Trophoblast cell (in vitro differentiated cells and primary cell): Measurements from ENCODE around the gene TRIM16.

Experiments
- DNase-seq, 2 donors: peaks; one replicate each; pipeline ENCODE4 v3.0.0-alpha.2; 2016
- H2AFZ ChIP-seq: 2 replicates; pipeline ENCODE4 v1.6.1; 2013; ENCODE audit warnings: low read length, moderate library complexity, mild to moderate bottlenecking; ENCODE audit not compliant: insufficient read depth, poor library complexity
- H2AK5ac ChIP-seq: 2 replicates; pipeline ENCODE4 v1.6.1; 2013; ENCODE audit warnings: mild to moderate bottlenecking, low read length
- H2BK120ac ChIP-seq: 2 replicates; pipeline ENCODE4 v1.6.1; 2013; ENCODE audit warnings: low read length, mild to moderate bottlenecking, moderate library complexity; ENCODE audit not compliant: insufficient read depth, poor library complexity
- H2BK12ac ChIP-seq: 2 replicates; pipeline ENCODE4 v1.6.1; 2013; ENCODE audit warnings: mild to moderate bottlenecking, low read length, moderate library complexity
- H2BK5ac ChIP-seq: 2 replicates; pipeline ENCODE4 v1.6.1; 2013; ENCODE audit warnings: low read length, low read depth, moderate library complexity, mild to moderate bottlenecking; ENCODE audit not compliant: poor library complexity
- H3K14ac ChIP-seq: 2 replicates; pipeline ENCODE4 v1.6.1; 2013; ENCODE audit warnings: mild to moderate bottlenecking, low read length
- H3K18ac ChIP-seq: 2 replicates; pipeline ENCODE4 v1.6.1; 2013; ENCODE audit warnings: mild to moderate bottlenecking, low read length
- H3K23ac ChIP-seq: 2 replicates; pipeline ENCODE4 v1.6.1; 2013; ENCODE audit warnings: low read length
- H3K27ac ChIP-seq: 2 replicates; pipeline ENCODE4 v1.5.1; 2013; ENCODE audit warnings: low read depth, mild to moderate bottlenecking, inconsistent platforms, low read length, moderate library complexity
- H3K27me3 ChIP-seq: 2 replicates; pipeline ENCODE4 v1.6.1; 2013; ENCODE audit warnings: inconsistent platforms, mild to moderate bottlenecking, low read length, moderate library complexity; ENCODE audit not compliant: insufficient read depth
- H3K36me3 ChIP-seq, 2 experiments: 1 replicate in 1 of 2; 2 replicates in 1 of 2; pipeline ENCODE4 v1.6.1; 2013; ENCODE audit warnings: low read length in 2 of 2, mild to moderate bottlenecking in 2 of 2, moderate library complexity in 1 of 2; ENCODE audit not compliant: insufficient read depth in 2 of 2, control insufficient read depth in 1 of 2
- H3K4ac ChIP-seq: 2 replicates; pipeline ENCODE4 v1.6.1; 2013; ENCODE audit warnings: low read depth, mild to moderate bottlenecking, low read length, moderate library complexity
- H3K4me1 ChIP-seq, 2 experiments: 1 replicate in 1 of 2; 2 replicates in 1 of 2; pipeline ENCODE4 v1.6.1; 2013; ENCODE audit warnings: low read length in 2 of 2, mild to moderate bottlenecking in 2 of 2, moderate library complexity in 1 of 2; ENCODE audit not compliant: insufficient read depth in 2 of 2, control insufficient read depth in 1 of 2
- H3K4me2 ChIP-seq: 2 replicates; pipeline ENCODE4 v1.6.1; 2013; ENCODE audit warnings: inconsistent platforms, mild to moderate bottlenecking, low read length, moderate library complexity
- H3K4me3 ChIP-seq: 2 replicates; pipeline ENCODE4 v1.5.1; 2013; ENCODE audit warnings: mild to moderate bottlenecking, low read depth, low read length, inconsistent platforms
- H3K79me1 ChIP-seq: one replicate; pipeline ENCODE4 v1.6.1; 2013; ENCODE audit warnings: low read length
- H3K79me2 ChIP-seq: 2 replicates; pipeline ENCODE4 v1.6.1; 2013; ENCODE audit warnings: low read length, mild to moderate bottlenecking; ENCODE audit not compliant: control insufficient read depth, insufficient read depth, poor library complexity
- H3K9ac ChIP-seq: 2 replicates; pipeline ENCODE4 v1.6.1; 2013; ENCODE audit warnings: mild to moderate bottlenecking, low read length
- H3K9me3 ChIP-seq: 2 replicates; pipeline ENCODE4 v1.6.1; 2013; ENCODE audit warnings: low read depth, mild to moderate bottlenecking, control low read depth, inconsistent platforms, low read length; ENCODE audit not compliant: insufficient read depth
- H4K12ac ChIP-seq: 2 replicates; pipeline ENCODE4 v1.6.1; 2013; ENCODE audit warnings: low read depth, mild to moderate bottlenecking, low read length, moderate library complexity
- H4K8ac ChIP-seq: 2 replicates; pipeline ENCODE4 v1.6.1; 2013; ENCODE audit warnings: low read depth, mild to moderate bottlenecking, low read length, moderate library complexity
- H4K91ac ChIP-seq: one replicate; pipeline ENCODE4 v1.6.1; 2013; ENCODE audit warnings: low read depth, mild to moderate bottlenecking, low read length, moderate library complexity
- WGBS: extraction: QIAGEN DNeasy Blood & Tissue Kit; methylation state at CpG from one replicate; pipeline ENCODE4 v1.1.7; 2013; ENCODE audit warnings: missing lambda C conversion rate; ENCODE audit not compliant: insufficient read length, insufficient coverage; ENCODE audit errors: extremely low coverage; 5-methylcytosine and 5-hydroxymethylcytosine counted together

The TRIM16 gene

DNA sequence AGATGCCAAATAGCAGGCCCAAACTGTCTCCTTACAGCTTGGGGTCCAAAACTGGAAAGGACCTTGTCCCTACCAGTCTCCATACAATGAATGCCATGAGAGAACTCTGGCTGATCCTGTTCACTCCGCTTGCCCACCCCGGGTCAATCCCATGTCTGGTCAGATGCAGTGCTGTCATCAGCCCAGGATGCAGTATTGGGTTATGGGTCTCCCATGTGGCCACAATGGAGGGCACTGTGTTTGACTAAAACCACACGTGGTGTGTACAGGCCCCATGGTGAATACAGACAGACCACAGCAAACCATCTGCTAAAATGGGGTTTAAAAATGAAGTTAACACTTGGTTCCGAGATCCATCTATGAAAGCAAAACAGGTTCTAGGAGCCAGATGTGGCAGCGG is 20.4 kb downstream of the TRIM16 start:
- H4K91ac ChIP-seq, result no peak overlapping the region
- no peak overlapping the region for H4K8ac ChIP-seq
- H3K79me1 ChIP-seq, result peaks cover 2% of the 10 kb centered on the region
- H2BK5ac ChIP-seq, result no peak overlapping the region
- H3K9me3 ChIP-seq, result no peaks in the 10 kb centered on the region
- H3K27me3 ChIP-seq, result no peaks in the 10 kb centered on the region
- H2BK12ac ChIP-seq, result no peak overlapping the region
- peaks cover 4 to 7% of the 10 kb centered on the region in 2 experiments for H3K36me3 ChIP-seq
- no peaks in the 10 kb centered on the region for H3K79me2 ChIP-seq
- H2AFZ ChIP-seq, result no peak overlapping the region
- peaks cover 14% of the 10 kb centered on the region in 2 experiments for H3K4me1 ChIP-seq
- no peak overlapping the region for H2BK120ac ChIP-seq
- no peak overlapping the region for H3K4ac ChIP-seq
- no peak overlapping the region for H3K27ac ChIP-seq
- no peak overlapping the region for H3K23ac ChIP-seq
- DNase-seq, result no peak
- no peak overlapping the region for H3K14ac ChIP-seq
- H2AK5ac ChIP-seq, result no peak overlapping the region
- no peak overlapping the region for H3K4me2 ChIP-seq
- H4K12ac ChIP-seq, result no peak overlapping the region
- no peak overlapping the region for H3K9ac ChIP-seq
- no peak overlapping the region for H3K18ac ChIP-seq
- no peak overlapping the region for H3K4me3 ChIP-seq
- WGBS, result no CpG with 5 or more reads among the region's 5 CpGs

DNA sequence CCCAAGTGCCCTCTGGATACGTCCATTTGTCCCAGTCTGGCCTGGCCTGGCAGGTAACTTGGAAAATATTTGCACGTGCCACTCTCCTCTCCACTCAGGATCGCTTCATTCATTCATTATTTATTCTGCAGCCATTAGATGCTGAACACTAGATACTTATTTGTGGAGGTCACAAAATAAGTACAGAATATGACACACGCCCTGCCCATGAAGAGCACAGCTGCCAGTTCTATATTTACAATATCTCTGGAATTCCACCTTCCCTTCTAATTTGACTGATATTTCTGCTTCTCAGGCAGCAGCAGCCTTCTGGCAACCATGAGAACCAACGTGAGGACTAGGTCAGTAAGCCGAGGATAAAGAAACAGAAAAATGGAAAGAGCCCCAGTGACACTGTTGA is 20.9 kb downstream of the TRIM16 start:
- WGBS, result no CpG with 5 or more reads among the region's 6 CpGs
- H3K9ac ChIP-seq, result no peak overlapping the region
- H3K9me3 ChIP-seq, result no peaks in the 10 kb centered on the region
- H2AK5ac ChIP-seq, result no peak overlapping the region
- H3K4me3 ChIP-seq, result no peak overlapping the region
- H4K8ac ChIP-seq, result no peak overlapping the region
- H3K4me2 ChIP-seq, result no peak overlapping the region
- no peaks in the 10 kb centered on the region for H3K27me3 ChIP-seq
- H3K27ac ChIP-seq, result no peak overlapping the region
- peaks cover 4 to 7% of the 10 kb centered on the region in 2 experiments for H3K36me3 ChIP-seq
- H2BK5ac ChIP-seq, result no peak overlapping the region
- peaks cover 14% of the 10 kb centered on the region in 2 experiments for H3K4me1 ChIP-seq
- no peak overlapping the region for H2BK12ac ChIP-seq
- no peak overlapping the region for H4K91ac ChIP-seq
- no peak overlapping the region for H2BK120ac ChIP-seq
- no peak overlapping the region for H3K14ac ChIP-seq
- no peak overlapping the region for H3K23ac ChIP-seq
- H3K79me2 ChIP-seq, result no peaks in the 10 kb centered on the region
- no peak for DNase-seq
- no peak overlapping the region for H4K12ac ChIP-seq
- H3K79me1 ChIP-seq, result peaks cover 2% of the 10 kb centered on the region
- H3K4ac ChIP-seq, result no peak overlapping the region
- H3K18ac ChIP-seq, result no peak overlapping the region
- H2AFZ ChIP-seq, result no peak overlapping the region

DNA sequence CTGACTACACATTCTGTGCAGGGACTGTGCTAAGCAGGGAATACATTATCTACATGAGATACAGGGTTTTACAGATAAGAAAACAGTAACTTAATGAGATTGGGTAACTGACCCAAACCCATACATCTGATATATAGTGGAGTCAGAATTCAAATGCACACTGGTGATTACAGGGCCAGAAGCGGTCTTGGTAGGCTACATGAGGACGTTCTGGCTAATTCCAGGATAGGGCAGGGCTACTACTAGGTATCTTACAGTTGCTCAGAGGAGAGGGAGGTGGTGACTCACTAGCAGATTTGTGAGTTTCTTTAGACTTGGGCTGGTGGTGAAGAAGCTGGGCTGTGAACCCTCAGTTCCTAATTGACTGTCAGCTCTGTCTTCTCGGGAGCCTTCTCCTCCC is 21.4 kb downstream of the TRIM16 start:
- Histone ChIP-seq H4K12ac (no peak overlapping the region), H3K27ac (no peak overlapping the region), H3K79me1 (peaks cover 2% of the 10 kb centered on the region), H3K9me3 (no peaks in the 10 kb centered on the region), H3K4me2 (no peak overlapping the region), H3K79me2 (no peaks in the 10 kb centered on the region), H3K9ac (no peak overlapping the region), H2BK5ac (no peak overlapping the region), H4K8ac (no peak overlapping the region), H3K23ac (no peak overlapping the region), H3K36me3 (peaks cover 4 to 5% of the 10 kb centered on the region in 2 experiments), H3K18ac (no peak overlapping the region), H3K27me3 (no peaks in the 10 kb centered on the region), H2BK120ac (no peak overlapping the region), H3K4ac (no peak overlapping the region), H4K91ac (no peak overlapping the region), H3K4me3 (no peak overlapping the region), H3K14ac (no peak overlapping the region), H2AFZ (no peak overlapping the region), H2BK12ac (no peak overlapping the region), H3K4me1 (peaks cover 14% of the 10 kb centered on the region in 2 experiments), H2AK5ac (no peak overlapping the region)
- no CpG with 5 or more reads among the region's 3 CpGs for WGBS
- peak; percentile 28 to 67 for DNase-seq

DNA sequence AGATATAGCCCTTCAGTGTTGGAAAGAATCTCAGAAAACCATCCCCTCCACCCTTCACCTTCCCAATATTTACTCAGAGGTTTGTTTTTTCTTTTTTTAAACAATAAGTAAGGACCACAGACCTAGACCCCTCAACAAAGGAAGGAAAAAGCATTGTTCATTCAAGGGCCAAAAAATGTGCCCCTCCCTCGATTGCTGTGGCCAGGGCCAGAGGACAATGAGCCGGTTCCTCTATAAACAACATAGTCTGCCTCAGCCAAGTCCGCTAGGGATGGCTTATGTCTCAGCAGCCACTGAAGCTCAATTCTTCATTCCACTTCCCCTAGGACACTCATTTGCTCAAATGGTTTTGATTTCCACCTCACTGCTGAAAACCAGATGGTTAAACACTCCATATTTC is 24.0 kb downstream of the TRIM16 start:
- Histone ChIP-seq H3K4me1 (peaks cover 22 to 30% of the 10 kb centered on the region in 2 experiments), H3K36me3 (peaks cover 4 to 5% of the 10 kb centered on the region in 2 experiments), H3K9ac (no peak overlapping the region), H3K27me3 (no peaks in the 10 kb centered on the region), H2AK5ac (peak overlapping the region; percentile 2), H3K79me1 (peaks cover 11% of the 10 kb centered on the region), H2BK5ac (no peak overlapping the region), H3K27ac (no peak overlapping the region), H3K23ac (no peak overlapping the region), H2BK120ac (no peak overlapping the region), H4K91ac (no peak overlapping the region), H3K14ac (no peak overlapping the region), H3K4me2 (no peak overlapping the region), H3K79me2 (no peaks in the 10 kb centered on the region), H4K12ac (no peak overlapping the region), H4K8ac (no peak overlapping the region), H2AFZ (no peak overlapping the region), H3K4me3 (no peak overlapping the region), H3K4ac (no peak overlapping the region), H2BK12ac (peak overlapping the region; percentile 26), H3K9me3 (no peaks in the 10 kb centered on the region), H3K18ac (no peak overlapping the region)
- no peak for DNase-seq
- WGBS, result no CpG with 5 or more reads among the region's 3 CpGs
